ENCODE results near the gene TBC1D10A.

DNA sequence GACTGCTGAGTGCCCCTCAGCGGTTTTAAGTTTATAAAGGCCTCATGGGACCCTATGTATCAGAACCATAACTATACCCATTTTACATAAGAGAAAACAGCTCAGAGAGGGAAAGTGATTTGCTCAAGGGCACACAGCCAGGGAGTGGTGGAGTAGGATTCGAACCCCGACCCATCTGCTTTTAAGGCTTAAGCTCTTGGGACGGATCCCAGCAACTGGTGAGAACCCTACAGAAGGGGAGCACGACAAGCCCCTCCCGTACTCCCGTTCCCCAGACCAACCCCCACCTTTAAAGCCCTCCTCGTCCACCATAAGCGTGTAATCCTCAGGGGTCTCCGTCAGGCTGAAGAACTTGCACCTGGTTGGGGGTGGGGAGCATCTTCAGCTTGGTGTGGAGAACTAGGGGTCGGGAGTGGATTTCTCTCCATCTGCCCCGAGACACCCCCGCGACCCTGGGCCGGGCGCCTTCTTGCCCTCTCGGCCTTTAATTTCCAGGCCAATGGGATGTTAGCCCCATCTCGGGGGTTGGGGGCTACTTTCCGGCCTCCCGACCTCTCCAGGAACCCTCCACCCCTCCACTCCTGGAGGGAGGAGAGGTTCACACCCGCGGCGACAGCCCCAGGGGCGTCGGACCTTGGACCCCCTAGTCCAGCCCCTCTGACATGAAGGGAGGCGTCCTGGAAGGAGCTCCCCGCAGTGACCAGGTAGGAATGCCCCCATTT is 38.2 kb downstream of the TBC1D10A start:
- TF ChIP-seq, protein P1, sequence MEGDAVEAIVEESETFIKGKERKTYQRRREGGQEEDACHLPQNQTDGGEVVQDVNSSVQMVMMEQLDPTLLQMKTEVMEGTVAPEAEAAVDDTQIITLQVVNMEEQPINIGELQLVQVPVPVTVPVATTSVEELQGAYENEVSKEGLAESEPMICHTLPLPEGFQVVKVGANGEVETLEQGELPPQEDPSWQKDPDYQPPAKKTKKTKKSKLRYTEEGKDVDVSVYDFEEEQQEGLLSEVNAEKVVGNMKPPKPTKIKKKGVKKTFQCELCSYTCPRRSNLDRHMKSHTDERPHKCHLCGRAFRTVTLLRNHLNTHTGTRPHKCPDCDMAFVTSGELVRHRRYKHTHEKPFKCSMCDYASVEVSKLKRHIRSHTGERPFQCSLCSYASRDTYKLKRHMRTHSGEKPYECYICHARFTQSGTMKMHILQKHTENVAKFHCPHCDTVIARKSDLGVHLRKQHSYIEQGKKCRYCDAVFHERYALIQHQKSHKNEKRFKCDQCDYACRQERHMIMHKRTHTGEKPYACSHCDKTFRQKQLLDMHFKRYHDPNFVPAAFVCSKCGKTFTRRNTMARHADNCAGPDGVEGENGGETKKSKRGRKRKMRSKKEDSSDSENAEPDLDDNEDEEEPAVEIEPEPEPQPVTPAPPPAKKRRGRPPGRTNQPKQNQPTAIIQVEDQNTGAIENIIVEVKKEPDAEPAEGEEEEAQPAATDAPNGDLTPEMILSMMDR (IDR thresholded peaks at IDR 0.05), result no peak
- TF ChIP-seq EP300 (IDR thresholded peaks at IDR 0.05), result no peak
- no peak for TF ChIP-seq POLR2A (IDR thresholded peaks at IDR 0.05)
